ENCODE data around the gene HECTD4. TPM values are rescaled to one million over a fixed set of nuclear protein-coding genes. Genes with fewer than 3 reads are reported as not detected.

Gene HECTD4
- total RNA-seq, 1 experiment from 2014 or later, result 37.4 TPM

DNA sequence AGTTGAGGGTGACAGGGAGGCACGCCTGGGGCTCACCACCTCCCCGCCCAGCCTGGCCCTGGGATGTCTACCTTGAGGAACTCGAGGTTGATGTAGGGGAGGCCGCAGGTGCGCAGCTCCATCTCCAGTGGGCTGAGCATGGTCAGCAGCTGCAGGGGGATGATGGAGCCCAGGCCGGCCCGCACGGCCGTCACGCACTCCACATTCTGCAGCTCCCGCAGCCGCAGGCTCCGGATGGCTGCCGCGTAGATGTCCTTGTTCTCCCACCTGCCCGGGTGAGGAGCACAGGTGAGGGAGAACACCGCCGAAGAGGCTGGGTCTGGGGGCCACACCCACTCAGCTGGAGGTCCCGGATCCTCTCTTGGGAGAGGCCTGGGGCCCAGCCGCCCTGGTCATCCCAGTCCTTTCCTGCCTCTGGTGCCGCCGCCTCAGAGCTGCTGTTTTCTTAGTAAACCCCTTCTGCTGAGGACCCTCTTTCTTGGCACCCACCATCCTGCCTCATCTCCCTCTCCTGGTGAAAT lies 218.7 kb downstream of the HECTD4 start:
- Histone ChIP-seq H3K4me3 (no peak overlapping the region), H3K27ac (no peak overlapping the region), H3K9me2 (ENCODE audit: insufficient read depth) (no peaks in the 10 kb centered on the region), H3K79me2 (ENCODE audit: low read depth) (no peaks in the 10 kb centered on the region), H3F3A (ENCODE audit: insufficient read depth, low read depth) (peaks cover 6% of the 10 kb centered on the region; the same call in 1 of the 2 replicates), H4K20me1 (ENCODE audit: insufficient read depth) (no peaks in the 10 kb centered on the region), H3K36me3 (ENCODE audit: low read depth) (peaks cover 11% of the 10 kb centered on the region), H3K9me3 (ENCODE audit: insufficient read depth, low read depth) (no peaks in the 10 kb centered on the region), H3K4me1 (replicated peaks; ENCODE audit: insufficient read depth) (no peaks in the 10 kb centered on the region), H2AFZ (no peak overlapping the region), H3K4me2 (no peak overlapping the region), H3K27me3 (ENCODE audit: insufficient read depth, low read depth) (no peaks in the 10 kb centered on the region)
- no TSS peak for BruUV-seq (replicated peaks)
- TF ChIP-seq EZH2 (IDR thresholded peaks at IDR 0.05; ENCODE audit: low read depth) (no peak), CTCF (conservative IDR thresholded peaks at IDR 0.05) (no peak)
- POLR2A ChIA-PET (ENCODE audit: unreplicated experiment), result interaction anchor here (0.5 kb wide), 1 partner anchor 12 kb away, joined by 7 read pairs; no protein-coding TSS in a partner anchor
- no peak for DNase-seq
- intact Hi-C loops (cut with micrococcal nuclease; ENCODE audit: unreplicated experiment), result no loop called here
- CTCF ChIA-PET, result no interaction called here

GRCh38 chr12:112163056-112163455 lies 219.2 kb downstream of the HECTD4 start:
- H3K9me3 ChIP-seq (ENCODE audit: insufficient read depth, low read depth), result no peaks in the 10 kb centered on the region
- H3K4me2 ChIP-seq, result no peak overlapping the region
- no peak overlapping the region for H3K27ac ChIP-seq
- peaks cover 6% of the 10 kb centered on the region; the same call in 1 of the 2 replicates for H3F3A ChIP-seq (ENCODE audit: insufficient read depth, low read depth)
- H3K27me3 ChIP-seq (ENCODE audit: insufficient read depth, low read depth), result no peaks in the 10 kb centered on the region
- no peak for DNase-seq
- H3K4me1 ChIP-seq (replicated peaks; ENCODE audit: insufficient read depth), result no peaks in the 10 kb centered on the region
- no peaks in the 10 kb centered on the region for H3K9me2 ChIP-seq (ENCODE audit: insufficient read depth)
- H3K79me2 ChIP-seq (ENCODE audit: low read depth), result no peaks in the 10 kb centered on the region
- H3K36me3 ChIP-seq (ENCODE audit: low read depth), result peaks cover 16% of the 10 kb centered on the region
- intact Hi-C loops (cut with micrococcal nuclease; ENCODE audit: unreplicated experiment), result no loop called here
- BruUV-seq (replicated peaks), result no TSS peak
- TF ChIP-seq EZH2 (IDR thresholded peaks at IDR 0.05; ENCODE audit: low read depth) (no peak), CTCF (conservative IDR thresholded peaks at IDR 0.05) (no peak)
- no peaks in the 10 kb centered on the region; the same call in 1 of the 2 replicates for H4K20me1 ChIP-seq (ENCODE audit: insufficient read depth)
- POLR2A ChIA-PET (ENCODE audit: unreplicated experiment), result no interaction called here
- H2AFZ ChIP-seq, result no peak overlapping the region
- CTCF ChIA-PET, result no interaction called here
- no peak overlapping the region for H3K4me3 ChIP-seq

GRCh38 chr12:112162241-112162790 lies 219.9 kb downstream of the HECTD4 start:
- BruUV-seq (replicated peaks), result no TSS peak
- Histone ChIP-seq H3F3A (ENCODE audit: insufficient read depth, low read depth) (peaks cover 6% of the 10 kb centered on the region; the same call in 1 of the 2 replicates), H3K36me3 (ENCODE audit: low read depth) (peaks cover 21% of the 10 kb centered on the region), H3K27me3 (ENCODE audit: insufficient read depth, low read depth) (no peaks in the 10 kb centered on the region), H3K4me2 (no peak overlapping the region), H3K9me3 (ENCODE audit: insufficient read depth, low read depth) (no peaks in the 10 kb centered on the region), H3K79me2 (ENCODE audit: low read depth) (no peaks in the 10 kb centered on the region), H3K9me2 (ENCODE audit: insufficient read depth) (no peaks in the 10 kb centered on the region), H4K20me1 (ENCODE audit: insufficient read depth) (no peaks in the 10 kb centered on the region; the same call in 1 of the 2 replicates), H3K4me3 (no peak overlapping the region), H3K4me1 (replicated peaks; ENCODE audit: insufficient read depth) (no peaks in the 10 kb centered on the region), H2AFZ (no peak overlapping the region), H3K27ac (no peak overlapping the region)
- DNase-seq, result no peak
- intact Hi-C loops (cut with micrococcal nuclease; ENCODE audit: unreplicated experiment), result no loop called here
- TF ChIP-seq CTCF (conservative IDR thresholded peaks at IDR 0.05), result no peak
- POLR2A ChIA-PET (ENCODE audit: unreplicated experiment), result no interaction called here
- CTCF ChIA-PET, result no interaction called here

Data from PC-9 (cell line).